VCaP (cell line): Measurements from ENCODE around the gene PWWP2B.
"Not testable (repeated sequence)": the region's sequence is repeated elsewhere in the genome, so short reads cannot be mapped to it uniquely, and the experiment has no call there.

Experiments
- H3K27ac ChIP-seq: fragments of 450-650 bp; 2 replicates; pipeline ENCODE4 v1.5.1; 2017
- TF ChIP-seq, protein P1 (sequence below): fragments of 450-650 bp; conservative IDR thresholded peaks from 2 replicates; pipeline ENCODE4 v1.5.1; 2017; ENCODE audit warnings: mild to moderate bottlenecking, moderate library complexity

The PWWP2B gene

GRCh38 chr10:132375116-132375794 lies 21.7 kb upstream of the PWWP2B start:
- TF ChIP-seq, protein P1, sequence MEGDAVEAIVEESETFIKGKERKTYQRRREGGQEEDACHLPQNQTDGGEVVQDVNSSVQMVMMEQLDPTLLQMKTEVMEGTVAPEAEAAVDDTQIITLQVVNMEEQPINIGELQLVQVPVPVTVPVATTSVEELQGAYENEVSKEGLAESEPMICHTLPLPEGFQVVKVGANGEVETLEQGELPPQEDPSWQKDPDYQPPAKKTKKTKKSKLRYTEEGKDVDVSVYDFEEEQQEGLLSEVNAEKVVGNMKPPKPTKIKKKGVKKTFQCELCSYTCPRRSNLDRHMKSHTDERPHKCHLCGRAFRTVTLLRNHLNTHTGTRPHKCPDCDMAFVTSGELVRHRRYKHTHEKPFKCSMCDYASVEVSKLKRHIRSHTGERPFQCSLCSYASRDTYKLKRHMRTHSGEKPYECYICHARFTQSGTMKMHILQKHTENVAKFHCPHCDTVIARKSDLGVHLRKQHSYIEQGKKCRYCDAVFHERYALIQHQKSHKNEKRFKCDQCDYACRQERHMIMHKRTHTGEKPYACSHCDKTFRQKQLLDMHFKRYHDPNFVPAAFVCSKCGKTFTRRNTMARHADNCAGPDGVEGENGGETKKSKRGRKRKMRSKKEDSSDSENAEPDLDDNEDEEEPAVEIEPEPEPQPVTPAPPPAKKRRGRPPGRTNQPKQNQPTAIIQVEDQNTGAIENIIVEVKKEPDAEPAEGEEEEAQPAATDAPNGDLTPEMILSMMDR: no peak
- no peak overlapping the region for H3K27ac ChIP-seq

DNA sequence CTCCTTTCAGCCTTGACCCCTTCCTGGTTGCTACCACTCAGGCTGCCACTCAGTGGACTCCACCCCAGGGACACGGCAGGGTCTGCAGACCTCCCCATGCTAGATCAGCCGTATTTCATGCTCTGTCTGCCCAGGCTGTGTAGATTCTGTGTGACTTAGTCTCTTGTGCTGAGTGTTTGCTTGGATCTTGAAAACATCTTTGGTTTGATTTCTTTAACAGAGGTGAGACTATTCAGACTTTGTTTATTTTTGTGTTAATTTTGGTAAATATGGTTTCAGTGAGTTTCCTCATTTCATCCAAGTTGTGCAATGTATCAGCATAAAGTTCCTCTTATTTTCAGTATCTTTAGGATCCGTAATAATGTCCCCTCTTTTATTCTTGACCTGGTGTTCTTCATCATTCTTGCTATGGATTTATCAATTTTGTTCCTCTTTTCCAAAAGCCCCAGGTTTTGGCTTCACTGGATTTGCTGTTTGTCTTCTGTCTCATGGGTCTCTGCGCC lies 21.2 kb upstream of the PWWP2B start:
- H3K27ac ChIP-seq: no peak overlapping the region
- TF ChIP-seq, protein P1: no peak

- no peak overlapping the region for H3K27ac ChIP-seq
- TF ChIP-seq, protein P1: no peak
These were observed 20.6 kb upstream of the PWWP2B start for GRCh38 chr10:132376394-132376851.

DNA sequence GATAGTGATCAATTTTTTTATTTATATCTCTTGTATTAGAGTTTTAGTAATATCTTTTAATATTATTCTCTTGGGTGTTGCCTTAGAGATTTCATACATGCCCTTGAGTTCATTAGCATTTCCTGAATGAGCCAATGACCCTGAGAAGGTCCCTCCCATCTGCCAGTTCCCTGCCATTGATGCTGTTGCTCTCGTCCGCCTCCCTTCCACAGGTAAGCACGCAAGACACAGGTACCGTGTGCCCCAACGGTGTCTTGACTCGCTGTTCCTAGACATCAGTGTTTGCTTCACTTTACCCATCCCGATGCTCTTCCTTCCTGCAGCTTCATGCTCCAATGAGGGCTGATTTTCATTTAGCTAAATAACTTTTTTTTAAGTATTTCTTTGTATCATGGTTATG lies 19.7 kb upstream of the PWWP2B start:
- TF ChIP-seq, protein P1: no peak
- no peak overlapping the region for H3K27ac ChIP-seq

DNA sequence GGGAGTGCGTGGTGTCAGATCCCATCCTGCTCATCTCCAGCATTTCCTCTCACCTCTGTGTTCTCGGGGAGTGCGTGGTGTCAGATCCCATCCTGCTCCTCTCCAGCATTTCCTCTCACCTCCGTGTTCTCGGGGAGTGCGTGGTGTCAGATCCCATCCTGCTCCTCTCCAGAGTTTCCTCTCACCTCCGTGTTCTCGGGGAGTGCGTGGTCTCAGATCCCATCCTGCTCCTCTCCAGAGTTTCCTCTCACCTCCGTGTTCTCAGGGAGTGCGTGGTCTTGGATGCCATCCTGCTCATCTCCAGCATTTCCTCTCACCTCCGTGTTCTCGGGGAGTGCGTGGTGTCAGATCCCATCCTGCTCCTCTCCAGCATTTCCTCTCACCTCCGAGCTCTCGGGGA lies 18.0 kb upstream of the PWWP2B start:
- H3K27ac ChIP-seq: not testable (repeated sequence)

DNA sequence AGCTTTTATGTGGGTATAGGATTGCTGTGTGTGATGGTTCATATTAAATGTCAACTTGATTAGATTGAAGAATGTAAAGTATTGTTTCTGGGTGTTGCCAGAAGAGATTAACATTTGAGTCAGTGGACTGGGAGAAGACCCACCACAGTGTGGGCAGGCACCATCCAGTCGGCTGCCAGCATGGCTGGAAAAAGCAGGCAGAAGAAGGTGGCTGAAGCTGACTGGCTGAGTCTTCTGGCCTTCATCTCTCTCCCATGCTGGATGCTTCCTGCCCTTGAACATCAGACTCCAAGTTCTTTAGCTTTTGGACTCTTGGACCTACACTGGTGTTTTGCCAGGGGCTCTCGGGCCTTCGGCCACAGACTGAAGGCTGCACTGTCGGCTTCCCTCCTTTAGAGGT lies 16.0 kb upstream of the PWWP2B start:
- H3K27ac ChIP-seq: not testable (repeated sequence)

GRCh38 chr10:132381741-132382140 lies 15.3 kb upstream of the PWWP2B start:
- H3K27ac ChIP-seq: no peak overlapping the region
- TF ChIP-seq, protein P1: no peak

GRCh38 chr10:132382231-132382922 lies 14.6 kb upstream of the PWWP2B start:
- TF ChIP-seq, protein P1: no peak

More at GRCh38 chr10:132382231-132382922, 14.6 kb upstream of the PWWP2B start:
- no peak overlapping the region for H3K27ac ChIP-seq
